ENCODE results near the gene TBC1D9B. TPM values are rescaled to one million over a fixed set of nuclear protein-coding genes. Genes with fewer than 3 reads are reported as not detected.

TBC1D9B gene
- total and polyA plus RNA-seq, 2 experiments from 2014 or later = 77.0 to 97.3 TPM

GRCh38 chr5:179914032-179914755 lies 6.5 kb upstream of the TBC1D9B start:
- no peak for DNase-seq (ENCODE audit: low spot score)

DNA sequence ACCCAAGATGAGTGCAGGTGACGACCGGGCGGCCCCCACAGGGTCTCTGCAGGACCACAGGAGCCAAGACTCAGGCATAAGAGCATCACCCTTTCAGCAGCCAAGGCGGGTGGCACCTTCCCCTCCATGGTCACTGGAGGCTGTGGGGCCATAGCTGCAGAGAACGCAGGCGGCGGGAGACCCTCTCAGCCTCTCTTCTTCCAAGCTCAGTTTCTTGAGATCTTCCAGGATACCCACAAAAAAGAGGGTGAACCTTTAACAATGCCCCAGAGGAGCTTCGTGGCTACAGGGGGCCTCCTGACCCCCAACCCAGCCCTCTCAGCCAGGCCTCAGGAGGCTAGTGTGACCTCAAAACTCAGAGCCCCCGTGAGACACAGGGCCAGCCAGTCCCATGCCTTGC lies 5.8 kb upstream of the TBC1D9B start:
- DNase-seq (ENCODE audit: low spot score) = no peak
- TF ChIP-seq, protein P1, sequence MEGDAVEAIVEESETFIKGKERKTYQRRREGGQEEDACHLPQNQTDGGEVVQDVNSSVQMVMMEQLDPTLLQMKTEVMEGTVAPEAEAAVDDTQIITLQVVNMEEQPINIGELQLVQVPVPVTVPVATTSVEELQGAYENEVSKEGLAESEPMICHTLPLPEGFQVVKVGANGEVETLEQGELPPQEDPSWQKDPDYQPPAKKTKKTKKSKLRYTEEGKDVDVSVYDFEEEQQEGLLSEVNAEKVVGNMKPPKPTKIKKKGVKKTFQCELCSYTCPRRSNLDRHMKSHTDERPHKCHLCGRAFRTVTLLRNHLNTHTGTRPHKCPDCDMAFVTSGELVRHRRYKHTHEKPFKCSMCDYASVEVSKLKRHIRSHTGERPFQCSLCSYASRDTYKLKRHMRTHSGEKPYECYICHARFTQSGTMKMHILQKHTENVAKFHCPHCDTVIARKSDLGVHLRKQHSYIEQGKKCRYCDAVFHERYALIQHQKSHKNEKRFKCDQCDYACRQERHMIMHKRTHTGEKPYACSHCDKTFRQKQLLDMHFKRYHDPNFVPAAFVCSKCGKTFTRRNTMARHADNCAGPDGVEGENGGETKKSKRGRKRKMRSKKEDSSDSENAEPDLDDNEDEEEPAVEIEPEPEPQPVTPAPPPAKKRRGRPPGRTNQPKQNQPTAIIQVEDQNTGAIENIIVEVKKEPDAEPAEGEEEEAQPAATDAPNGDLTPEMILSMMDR (IDR thresholded peaks at IDR 0.05; ENCODE audit: poor library complexity) = no peak
- no peak for TF ChIP-seq EZH2phosphoT487 (IDR thresholded peaks at IDR 0.05; ENCODE audit: low read depth, severe bottlenecking, unreplicated experiment)
- TF ChIP-seq EZH2 (IDR thresholded peaks at IDR 0.05; ENCODE audit: borderline replicate concordance) = no peak
- H2AFZ ChIP-seq = no peak overlapping the region
- H3K4me1 ChIP-seq (ENCODE audit: insufficient read depth) = no peaks in the 10 kb centered on the region
- H3K4me3 ChIP-seq = no peak overlapping the region
- H3K9me3 ChIP-seq (ENCODE audit: low read depth) = no peaks in the 10 kb centered on the region
- no peaks in the 10 kb centered on the region for H3K27me3 ChIP-seq
- H3K79me2 ChIP-seq = no peaks in the 10 kb centered on the region
- H3K4me2 ChIP-seq = no peak overlapping the region
- WGBS (ENCODE audit: low lambda C conversion rate, missing lambda C conversion rate) = 93% methylated on average over 9 of the region's 9 CpGs
- no peaks in the 10 kb centered on the region for H4K20me1 ChIP-seq (ENCODE audit: insufficient read depth, poor library complexity, severe bottlenecking)
- H3K9me2 ChIP-seq (replicated peaks; ENCODE audit: insufficient read depth) = no peaks in the 10 kb centered on the region
- no peaks in the 10 kb centered on the region for H3K36me3 ChIP-seq (replicated peaks; ENCODE audit: insufficient read depth, low read depth)
- no peak overlapping the region for H3K27ac ChIP-seq

More at GRCh38 chr5:179914032-179914755, 6.5 kb upstream of the TBC1D9B start:
- 84% methylated on average over 8 of the region's 8 CpGs for WGBS (ENCODE audit: low lambda C conversion rate, missing lambda C conversion rate)
- no peaks in the 10 kb centered on the region for H3K9me2 ChIP-seq (replicated peaks; ENCODE audit: insufficient read depth)
- H3K27me3 ChIP-seq = no peaks in the 10 kb centered on the region
- no peak overlapping the region for H2AFZ ChIP-seq
- peak overlapping the region; percentile 56 for H3K27ac ChIP-seq
- H3K79me2 ChIP-seq = no peaks in the 10 kb centered on the region
- H3K4me1 ChIP-seq (ENCODE audit: insufficient read depth) = no peaks in the 10 kb centered on the region
- H3K4me2 ChIP-seq = no peak overlapping the region
- no peaks in the 10 kb centered on the region for H3K36me3 ChIP-seq (replicated peaks; ENCODE audit: insufficient read depth, low read depth)
- no peaks in the 10 kb centered on the region for H4K20me1 ChIP-seq (ENCODE audit: insufficient read depth, poor library complexity, severe bottlenecking)
- H3K4me3 ChIP-seq = no peak overlapping the region
- TF ChIP-seq EZH2 (IDR thresholded peaks at IDR 0.05; ENCODE audit: borderline replicate concordance) (no peak), EZH2phosphoT487 (IDR thresholded peaks at IDR 0.05; ENCODE audit: low read depth, severe bottlenecking, unreplicated experiment) (no peak)
- TF ChIP-seq, protein P1 (IDR thresholded peaks at IDR 0.05; ENCODE audit: poor library complexity) = no peak
- H3K9me3 ChIP-seq (ENCODE audit: low read depth) = no peaks in the 10 kb centered on the region

DNA sequence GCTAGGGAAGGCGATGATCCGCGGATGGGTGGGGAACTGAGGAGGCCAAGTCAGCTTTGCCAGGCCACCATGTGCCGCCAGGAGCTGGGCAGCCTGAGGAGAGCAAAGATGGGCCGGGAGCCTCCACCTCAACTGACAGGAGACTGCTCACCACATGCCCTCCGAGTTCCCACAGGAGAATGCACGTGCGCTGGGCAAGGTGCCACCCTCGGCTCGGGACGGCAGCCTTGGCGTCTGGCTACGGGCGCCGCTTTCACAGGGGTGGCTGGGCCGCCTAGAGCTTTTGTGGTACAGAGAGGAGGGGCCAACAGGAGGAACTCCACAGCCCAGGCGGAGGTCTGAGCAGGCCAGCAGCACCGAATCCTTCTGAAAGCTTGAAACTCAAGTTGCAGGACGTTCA lies 5.3 kb upstream of the TBC1D9B start:
- WGBS (ENCODE audit: low lambda C conversion rate, missing lambda C conversion rate) = 95% methylated on average over 19 of the region's 19 CpGs
- no peaks in the 10 kb centered on the region for H3K9me2 ChIP-seq (replicated peaks; ENCODE audit: insufficient read depth)
- H3K9me3 ChIP-seq (ENCODE audit: low read depth) = no peaks in the 10 kb centered on the region
- DNase-seq (ENCODE audit: low spot score) = no peak
- H4K20me1 ChIP-seq (ENCODE audit: insufficient read depth, poor library complexity, severe bottlenecking) = no peaks in the 10 kb centered on the region
- no peaks in the 10 kb centered on the region for H3K36me3 ChIP-seq (replicated peaks; ENCODE audit: insufficient read depth, low read depth)
- H3K27ac ChIP-seq = no peak overlapping the region
- H3K4me1 ChIP-seq (ENCODE audit: insufficient read depth) = peaks cover 4% of the 10 kb centered on the region
- H2AFZ ChIP-seq = no peak overlapping the region
- TF ChIP-seq EZH2 (IDR thresholded peaks at IDR 0.05; ENCODE audit: borderline replicate concordance) (no peak), EZH2phosphoT487 (IDR thresholded peaks at IDR 0.05; ENCODE audit: low read depth, severe bottlenecking, unreplicated experiment) (no peak)
- TF ChIP-seq, protein P1 (IDR thresholded peaks at IDR 0.05; ENCODE audit: poor library complexity) = no peak
- no peak overlapping the region for H3K4me2 ChIP-seq
- no peak overlapping the region for H3K4me3 ChIP-seq
- no peaks in the 10 kb centered on the region for H3K79me2 ChIP-seq
- no peaks in the 10 kb centered on the region for H3K27me3 ChIP-seq

Measured in hepatocyte (in vitro differentiated cells).